Retinal pigment epithelial cell (primary cell): ENCODE measurements around the gene HMGCS2.
A peak's percentile ranks its signal among the peaks of the same experiment; 100 is the strongest.

Source experiments
- DNase-seq: peaks from one replicate; pipeline ENCODE4 v3.0.0-alpha.2; 2010; ENCODE audit warnings: low read depth
- H3K4me3 ChIP-seq: 2 replicates; pipeline ENCODE4 v1.5.1; 2011; ENCODE audit warnings: mild to moderate bottlenecking, low read length, control low read depth, moderate library complexity
- CTCF ChIP-seq: conservative IDR thresholded peaks from 2 replicates; pipeline ENCODE4 v1.5.1; 2011; ENCODE audit warnings: low read depth, low read length, control low read depth, inconsistent platforms

Gene HMGCS2

GRCh38 chr1:119743776-119744597 lies 24.7 kb downstream of the HMGCS2 start:
- H3K4me3 ChIP-seq: no peak overlapping the region
- TF ChIP-seq CTCF: peak; percentile 90
- DNase-seq: no peak

- peak; percentile 1 for TF ChIP-seq CTCF
- no peak for DNase-seq
- H3K4me3 ChIP-seq: no peak overlapping the region
These were observed 25.4 kb downstream of the HMGCS2 start for GRCh38 chr1:119743308-119743707.

- DNase-seq: no peak
- H3K4me3 ChIP-seq: no peak overlapping the region
- no peak for TF ChIP-seq CTCF
These were observed 26.0 kb downstream of the HMGCS2 start for GRCh38 chr1:119742677-119743076.

GRCh38 chr1:119742202-119742601 lies 26.5 kb downstream of the HMGCS2 start:
- peak; percentile 34 for DNase-seq
- no peak for TF ChIP-seq CTCF
- no peak overlapping the region for H3K4me3 ChIP-seq

GRCh38 chr1:119740896-119741780 lies 27.6 kb downstream of the HMGCS2 start:
- TF ChIP-seq CTCF: no peak
- no peak overlapping the region for H3K4me3 ChIP-seq
- no peak for DNase-seq

GRCh38 chr1:119740261-119740660 lies 28.4 kb downstream of the HMGCS2 start:
- no peak overlapping the region for H3K4me3 ChIP-seq
- TF ChIP-seq CTCF: no peak
- DNase-seq: no peak
